ENCODE results near the gene MCUB.
"Not testable (repeated sequence)": the region's sequence is repeated elsewhere in the genome, so short reads cannot be mapped to it uniquely, and the experiment has no call there.

MCUB gene

DNA sequence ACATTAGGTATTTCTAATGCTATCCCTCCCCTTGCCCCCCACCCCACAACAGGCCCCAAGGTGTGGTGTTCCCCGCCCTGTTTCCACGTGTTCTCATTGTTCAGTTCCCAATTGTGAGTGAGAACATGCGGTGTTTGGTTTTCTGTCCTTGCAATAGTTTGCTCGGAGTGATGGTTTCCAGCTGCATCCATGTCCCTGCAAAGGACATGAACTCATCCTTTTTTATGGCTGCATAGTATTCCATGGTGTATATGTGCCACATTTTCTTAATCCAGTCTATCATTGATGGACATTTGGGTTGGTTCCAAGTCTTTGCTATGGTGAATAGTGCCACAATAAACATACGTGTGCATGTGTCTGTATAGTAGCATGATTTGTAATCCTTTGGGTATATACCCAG is 20.0 kb downstream of the MCUB start:
- DNase-seq, result not testable (repeated sequence)

DNA sequence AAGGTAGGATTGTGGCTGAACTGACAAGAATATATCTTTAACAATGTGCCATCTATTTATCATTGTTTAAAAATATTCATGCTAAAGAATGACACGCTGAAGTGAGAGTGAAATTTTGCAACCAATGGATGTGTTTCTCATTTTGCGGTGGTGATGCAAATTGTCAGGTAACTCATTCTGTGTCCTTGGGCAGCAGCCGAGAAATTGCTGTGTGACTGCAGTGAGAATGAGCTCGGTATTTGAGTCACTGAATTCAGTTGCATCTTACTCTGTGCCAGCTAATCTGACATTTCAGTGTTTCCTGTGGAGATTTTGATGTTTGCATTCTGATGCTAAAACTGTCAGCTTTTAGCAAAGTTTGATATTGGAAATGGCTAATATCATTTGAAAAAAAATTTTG is 28.1 kb downstream of the MCUB start:
- no peak for DNase-seq

DNA sequence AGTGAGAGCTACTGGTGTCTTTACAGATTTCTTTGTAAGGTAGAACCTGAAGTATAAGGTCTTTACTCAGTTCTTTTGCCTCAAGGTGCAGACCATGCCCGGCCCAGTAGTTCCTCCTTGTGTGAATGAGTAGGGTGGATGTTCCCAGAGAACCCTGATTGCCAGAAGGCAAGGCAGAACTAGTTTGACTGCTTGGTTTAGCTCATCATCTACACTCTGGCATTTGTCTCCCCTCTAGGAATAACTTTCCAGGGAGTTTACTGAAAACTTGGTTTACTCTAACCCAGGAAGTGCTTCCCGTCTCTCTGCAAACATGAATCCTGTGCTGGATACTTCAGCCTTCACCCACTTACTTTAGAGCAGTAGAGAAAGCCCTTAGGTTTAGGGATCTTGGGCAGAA is 29.1 kb downstream of the MCUB start:
- no peak for DNase-seq

DNA sequence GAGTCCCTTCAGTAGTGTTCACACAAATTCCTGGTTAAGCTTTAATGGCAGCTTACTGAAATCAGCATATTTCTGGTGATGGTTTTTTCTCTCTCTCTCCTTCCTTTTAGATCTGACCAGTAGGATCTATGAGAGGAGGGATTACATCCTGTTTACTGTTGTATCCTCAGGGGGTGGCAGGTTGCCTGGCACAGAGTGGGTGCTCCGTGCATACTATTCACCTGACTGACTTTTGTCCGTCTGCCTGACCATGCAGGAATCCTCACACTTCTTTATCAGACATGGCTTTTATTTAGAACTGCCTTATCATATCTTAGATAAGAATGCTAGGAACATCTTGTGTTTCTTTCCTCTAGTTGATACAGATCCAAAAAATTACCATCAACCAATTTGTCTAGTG is 29.6 kb downstream of the MCUB start:
- no peak for DNase-seq

DNA sequence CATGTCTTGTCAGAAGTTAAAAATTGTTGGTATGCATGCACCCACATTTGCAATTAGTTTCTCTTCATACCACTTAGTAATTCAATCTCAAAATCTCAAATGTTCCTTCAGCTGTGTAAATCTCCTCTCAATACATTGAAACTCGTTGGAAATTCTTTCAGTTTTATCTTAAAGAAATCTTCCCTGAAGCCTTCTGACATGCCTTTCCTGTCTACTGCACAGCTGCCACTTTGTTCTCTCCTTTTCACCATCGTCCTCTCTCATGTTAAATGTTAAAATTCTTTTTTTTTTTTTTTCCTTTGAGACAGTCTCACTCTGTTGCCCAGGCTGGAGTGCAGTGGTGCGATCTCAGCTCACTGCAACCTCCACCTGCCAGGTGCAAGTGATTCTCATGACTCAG is 30.9 kb downstream of the MCUB start:
- DNase-seq, result no peak

DNA sequence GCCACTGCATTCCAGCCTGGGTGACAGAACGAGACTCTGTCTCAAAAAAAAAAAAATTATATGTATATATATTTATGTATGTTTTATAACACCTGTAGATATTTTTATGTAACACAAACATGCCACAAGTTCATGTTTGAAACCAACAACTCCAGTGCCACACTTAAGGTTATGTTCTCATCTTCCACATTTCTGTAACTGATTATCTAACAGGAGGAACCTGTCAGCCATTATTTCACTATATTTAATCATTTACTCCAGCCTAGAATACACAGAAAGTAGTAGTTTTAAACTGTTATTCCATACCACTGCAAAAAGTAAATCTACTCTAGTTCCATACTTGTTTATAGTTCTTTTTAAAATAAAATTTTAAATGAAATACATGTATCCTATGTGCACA is 32.3 kb downstream of the MCUB start:
- DNase-seq, result no peak

DNA sequence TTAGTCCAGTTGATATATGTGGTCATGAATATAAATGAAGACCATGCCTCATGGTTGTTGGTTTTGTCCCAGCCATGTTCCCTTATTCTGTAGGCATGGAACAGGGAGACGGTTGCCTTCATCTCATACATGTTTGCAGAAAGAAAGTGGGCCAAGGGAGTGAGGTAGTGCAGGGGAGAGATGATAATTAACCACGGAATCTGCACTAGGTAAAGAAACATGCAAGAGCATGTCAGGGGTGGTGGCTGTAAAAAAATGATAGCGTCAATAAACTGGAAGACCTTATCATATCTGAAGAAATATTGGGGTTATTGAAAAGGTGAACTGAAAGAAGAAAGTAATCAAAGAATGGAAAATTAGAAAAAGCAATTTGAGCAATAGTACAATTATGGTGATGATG is 35.1 kb downstream of the MCUB start:
- DNase-seq, result not testable (repeated sequence)

DNA sequence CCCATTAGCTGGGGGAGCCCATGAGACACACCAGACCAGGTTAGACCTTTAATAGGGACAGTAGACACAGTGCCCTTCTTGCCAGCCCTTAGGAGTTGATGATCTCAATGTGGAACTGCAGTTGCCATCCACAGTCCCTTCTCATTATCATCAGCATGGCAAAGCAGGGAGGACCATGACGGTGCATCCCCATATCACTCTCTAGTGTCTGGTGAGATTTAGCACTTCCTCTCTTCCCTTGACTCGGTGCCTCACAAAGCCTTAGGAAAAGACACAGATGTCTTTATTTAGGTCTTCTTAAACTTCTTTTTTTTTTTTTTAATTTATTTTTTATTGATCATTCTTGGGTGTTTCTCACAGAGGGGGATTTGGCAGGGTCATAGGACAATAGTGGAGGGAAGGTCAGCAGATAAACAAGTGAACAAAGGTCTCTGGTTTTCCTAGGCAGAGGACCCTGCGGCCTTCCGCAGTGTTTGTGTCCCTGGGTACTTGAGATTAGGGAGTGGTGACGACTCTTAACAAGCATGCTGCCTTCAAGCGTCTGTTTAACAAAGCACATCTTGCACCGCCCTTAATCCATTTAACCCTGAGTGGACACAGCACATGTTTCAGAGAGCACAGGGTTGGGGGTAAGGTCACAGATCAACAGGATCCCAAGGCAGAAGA is 36.5 kb downstream of the MCUB start:
- not testable (repeated sequence) for DNase-seq

DNA sequence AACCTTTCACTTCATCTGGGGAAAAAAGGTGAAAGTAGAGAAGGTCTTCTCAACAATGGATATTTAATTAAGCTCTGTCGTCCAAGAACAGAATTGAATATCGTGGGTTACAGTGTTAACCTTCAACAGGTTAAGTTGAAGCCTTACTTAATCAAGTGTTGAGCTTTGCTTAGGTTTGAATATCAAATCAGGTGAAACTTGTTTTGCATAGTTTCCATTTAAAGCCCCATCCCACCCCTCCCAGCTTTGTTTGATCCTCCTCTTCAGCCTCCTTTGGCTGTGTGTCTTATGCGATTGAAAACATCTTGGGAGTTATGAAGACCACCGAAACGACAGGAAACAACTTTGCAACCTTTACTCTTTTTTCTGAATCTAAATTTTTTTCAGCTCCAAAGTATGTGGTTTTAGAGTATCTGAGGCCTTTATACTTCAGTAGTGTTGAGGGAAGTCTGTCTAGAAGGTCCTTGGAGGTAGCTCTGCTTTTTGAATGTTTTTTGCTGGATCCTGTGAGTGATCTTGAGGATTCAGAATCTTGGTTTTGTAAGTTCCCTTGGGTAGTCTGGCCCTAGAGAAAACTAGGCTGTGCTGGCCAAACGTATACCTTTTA is 39.1 kb downstream of the MCUB start:
- DNase-seq, result no peak

DNA sequence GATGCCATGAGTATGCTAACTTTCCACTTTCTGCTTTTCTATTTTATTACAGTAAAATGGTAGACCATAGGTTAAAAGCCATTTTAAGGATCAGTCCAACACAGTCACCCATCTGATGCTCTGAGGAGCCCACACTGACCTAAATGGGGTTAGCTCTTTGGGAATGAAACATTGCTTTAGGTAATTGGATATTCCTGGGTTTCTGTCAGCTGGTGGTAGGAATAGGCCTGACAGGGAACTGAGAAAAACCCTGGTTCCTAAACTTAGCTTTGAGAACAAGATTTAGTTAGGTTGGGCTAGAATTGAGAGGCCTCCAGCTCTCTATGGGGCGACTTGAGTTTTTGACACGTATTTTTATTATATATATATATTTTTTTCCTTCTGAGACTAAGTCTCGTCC is 40.4 kb downstream of the MCUB start:
- no peak for DNase-seq

DNA sequence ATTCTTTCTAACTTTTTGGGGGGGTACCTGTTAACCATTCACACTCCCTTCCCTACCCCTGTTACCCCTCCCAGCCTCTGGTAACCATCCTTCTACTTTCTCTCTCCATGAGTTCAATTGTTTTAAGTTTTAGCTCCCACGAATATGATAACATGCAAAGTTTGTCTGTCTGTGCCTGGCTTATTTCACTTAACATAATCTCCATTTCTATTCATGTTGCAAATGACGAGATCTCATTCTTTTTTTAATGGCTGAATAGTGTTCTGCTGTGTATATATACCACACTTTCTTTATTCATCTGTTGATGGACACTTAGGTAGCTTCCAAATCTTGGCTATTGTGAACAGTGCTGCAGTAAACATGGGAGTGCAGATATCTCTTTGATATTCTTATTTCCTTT is 41.3 kb downstream of the MCUB start:
- no peak for DNase-seq

DNA sequence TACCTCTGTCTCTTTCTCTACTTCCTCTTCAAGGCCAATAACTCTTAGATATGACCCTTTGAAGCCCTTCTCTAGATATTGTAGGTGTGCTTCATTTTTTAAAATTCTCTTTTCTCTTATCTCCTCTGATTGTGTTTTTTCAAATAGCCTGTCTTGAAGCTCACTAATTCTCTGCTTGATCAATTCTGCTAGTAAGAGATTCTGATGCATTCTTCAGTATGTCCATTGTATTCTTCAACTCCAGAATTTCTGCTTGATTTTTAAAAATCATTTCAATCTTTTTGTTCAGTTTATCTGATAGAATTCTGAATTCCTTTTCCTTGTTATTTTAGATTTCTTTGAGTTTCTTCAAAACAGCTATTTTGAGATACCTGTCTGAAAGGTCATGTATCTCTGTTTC is 47.9 kb downstream of the MCUB start:
- DNase-seq, result no peak

DNA sequence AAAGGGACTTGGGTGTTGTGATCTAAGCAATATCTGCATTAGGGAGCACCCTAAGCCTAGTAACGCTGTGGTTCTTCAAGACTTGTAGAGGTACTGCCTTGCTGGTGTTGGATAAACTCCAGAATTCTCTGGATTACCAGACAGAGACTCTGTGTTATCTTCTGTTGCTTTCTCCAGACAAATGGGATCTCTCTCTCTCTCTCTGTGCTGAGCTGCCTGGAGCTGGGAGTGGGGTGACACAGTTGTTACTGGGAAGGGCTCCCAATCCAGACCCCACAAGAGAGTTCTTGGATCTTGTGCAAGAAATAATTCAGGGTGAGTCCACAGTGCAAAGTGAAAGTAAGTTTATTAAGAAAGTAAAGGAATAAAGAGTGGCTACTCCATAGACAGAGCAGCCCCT is 48.8 kb downstream of the MCUB start:
- DNase-seq, result no peak

DNA sequence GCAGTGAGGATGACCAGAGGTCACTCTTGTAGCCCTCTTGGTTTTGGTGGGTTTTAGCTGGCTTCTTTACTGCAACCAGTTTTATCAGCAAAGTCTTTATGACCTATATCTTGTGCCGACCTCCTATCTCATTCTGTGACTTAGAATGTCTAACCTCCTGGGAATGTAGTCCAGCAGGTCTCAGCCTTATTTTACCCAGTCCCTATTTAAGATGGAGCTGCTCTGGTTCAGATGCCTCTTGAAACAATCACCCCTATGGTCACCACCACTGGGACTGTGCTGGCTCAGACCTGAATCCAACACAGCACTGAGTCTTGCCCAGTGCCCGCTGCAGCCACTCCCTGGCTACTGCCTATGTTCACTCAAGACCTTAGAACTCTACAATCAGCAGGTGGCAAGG is 49.4 kb downstream of the MCUB start:
- no peak for DNase-seq

DNA sequence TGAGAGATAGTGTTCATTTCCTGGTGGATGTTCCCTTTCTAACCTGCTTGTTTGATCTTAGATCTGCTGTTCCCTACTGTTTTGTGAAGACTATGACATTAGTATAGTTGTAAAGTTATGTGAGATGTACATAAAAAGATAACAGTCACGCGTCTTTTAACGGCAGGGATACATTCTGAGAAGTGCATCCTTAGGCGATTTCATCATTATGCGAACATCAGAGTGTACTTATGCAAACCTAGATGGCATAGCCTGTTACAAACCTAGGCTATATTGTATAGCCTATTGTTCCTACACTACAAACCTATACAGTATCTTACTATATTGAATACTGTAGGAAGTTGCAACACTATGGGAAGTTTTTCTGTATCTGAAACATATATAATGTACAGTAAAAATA is 50.4 kb downstream of the MCUB start:
- DNase-seq, result no peak

DNA sequence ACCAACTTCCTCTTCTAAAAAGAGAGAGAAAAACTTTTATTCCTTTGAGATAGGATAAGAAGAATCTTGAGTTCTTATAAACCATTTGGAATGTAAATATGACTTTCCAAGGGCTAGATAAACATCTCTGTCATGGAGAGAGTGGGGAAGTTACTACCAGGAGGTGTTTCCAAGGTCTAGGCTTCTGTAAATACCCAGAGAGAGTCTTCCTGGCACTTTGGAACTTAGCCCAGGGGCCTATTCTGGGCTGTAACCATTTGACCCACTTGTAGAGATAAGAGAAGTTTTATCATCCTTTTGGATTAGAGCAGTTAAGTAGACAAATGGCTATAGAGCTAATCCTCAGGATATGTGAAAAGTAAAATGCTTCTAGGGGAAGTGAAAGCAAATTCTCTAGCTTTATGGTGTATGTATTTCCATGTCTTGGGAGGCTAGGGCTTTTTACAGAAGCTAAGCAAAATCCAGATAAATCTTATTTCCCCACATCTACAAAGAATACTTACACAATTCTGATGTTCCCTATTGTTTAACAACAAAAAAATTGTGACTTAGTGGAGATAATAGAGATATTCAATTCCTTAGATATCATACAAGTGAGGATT is 51.1 kb downstream of the MCUB start:
- no peak for DNase-seq

DNA sequence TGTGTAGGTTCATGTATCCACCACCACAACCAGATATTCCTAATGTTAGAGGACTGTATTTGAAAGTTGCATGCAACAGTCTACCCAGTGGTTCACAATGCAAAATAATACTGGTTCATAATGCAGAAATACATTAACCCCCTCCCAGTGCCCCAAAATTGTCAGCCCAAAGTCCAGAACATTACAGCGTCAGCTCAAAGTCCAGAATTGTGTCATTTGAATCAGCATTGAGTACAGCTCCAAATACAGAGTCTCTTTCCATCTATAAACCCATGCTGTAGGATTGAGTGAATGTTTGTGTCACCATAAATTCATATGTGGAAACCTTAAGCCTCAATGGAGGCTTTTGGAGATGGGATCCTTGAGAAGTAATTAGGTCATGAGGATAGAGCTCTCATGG is 54.0 kb downstream of the MCUB start:
- DNase-seq, result no peak

DNA sequence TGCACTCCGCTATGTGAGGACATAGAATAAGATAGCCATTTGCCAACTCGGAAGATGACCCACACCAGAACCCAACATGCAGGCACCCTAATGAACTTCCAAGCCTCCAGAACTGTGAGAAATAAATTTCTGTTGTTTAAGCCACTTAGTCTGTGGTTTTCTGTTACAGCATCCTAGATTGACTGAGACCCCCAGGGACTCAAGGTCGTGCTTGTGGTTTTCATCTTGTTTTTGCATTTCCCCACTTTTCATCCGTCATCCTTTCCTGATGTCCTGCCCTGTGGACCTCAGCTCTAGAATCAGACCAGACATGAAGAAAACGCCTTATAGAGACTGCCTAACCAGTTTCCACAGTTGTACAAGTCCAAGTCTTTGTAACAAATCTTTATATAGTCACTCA is 54.4 kb downstream of the MCUB start:
- no peak for DNase-seq

DNA sequence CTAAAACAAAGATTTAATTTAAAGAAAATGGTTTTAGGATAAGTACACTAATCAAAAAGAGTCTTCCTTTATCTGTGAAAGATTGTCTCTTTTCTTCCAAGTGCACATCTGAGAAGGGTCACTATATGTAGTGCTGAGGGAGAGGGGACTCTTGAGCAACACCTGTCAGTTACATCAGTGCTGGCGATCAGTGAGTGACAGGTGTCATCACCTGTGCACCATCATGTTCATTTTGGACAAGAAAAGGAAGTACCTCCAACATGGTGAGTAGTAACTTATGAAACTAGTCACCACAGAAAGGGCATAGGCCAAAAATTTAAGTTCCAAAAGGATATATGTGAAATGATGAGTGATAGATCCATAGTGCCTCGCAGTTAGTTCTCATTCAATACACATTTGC is 55.7 kb downstream of the MCUB start:
- DNase-seq, result no peak

DNA sequence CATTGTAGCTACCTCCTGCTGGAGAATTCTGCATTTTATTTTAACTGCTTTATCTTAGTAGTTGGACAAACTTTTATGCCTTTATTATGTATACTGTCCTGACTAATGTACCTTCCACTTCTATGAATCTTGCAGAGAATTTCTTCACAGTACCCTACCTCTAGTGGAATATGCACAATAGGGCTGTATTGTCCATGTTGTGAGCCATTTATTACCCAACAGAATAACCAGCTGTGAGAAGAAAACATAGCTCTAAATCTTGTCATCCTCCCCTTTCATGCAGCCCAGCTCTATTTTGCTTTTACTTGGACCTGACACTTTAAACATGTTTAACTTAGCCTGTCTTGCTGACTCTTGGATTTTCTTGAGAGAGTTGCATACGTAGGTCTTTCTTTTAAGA is 56.2 kb downstream of the MCUB start:
- DNase-seq, result no peak

DNA sequence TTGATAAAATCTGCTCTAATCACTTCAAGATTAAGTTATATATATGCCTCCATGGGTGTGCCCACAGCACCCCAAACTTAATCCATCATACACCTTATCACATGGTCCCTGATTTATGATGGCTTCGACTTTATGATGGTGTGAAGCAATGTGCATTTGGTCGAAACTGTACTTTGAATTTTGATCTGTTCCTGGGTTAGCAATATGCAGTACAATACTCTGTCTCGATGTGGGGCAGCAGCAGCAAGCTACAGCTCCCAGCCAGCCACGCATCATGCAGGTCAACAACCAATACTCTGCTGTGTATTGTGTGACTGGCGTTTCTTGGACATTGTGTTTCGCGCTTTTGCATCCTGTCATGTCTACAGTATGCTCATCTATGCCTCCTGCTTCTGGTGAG is 62.6 kb downstream of the MCUB start:
- DNase-seq, result no peak

DNA sequence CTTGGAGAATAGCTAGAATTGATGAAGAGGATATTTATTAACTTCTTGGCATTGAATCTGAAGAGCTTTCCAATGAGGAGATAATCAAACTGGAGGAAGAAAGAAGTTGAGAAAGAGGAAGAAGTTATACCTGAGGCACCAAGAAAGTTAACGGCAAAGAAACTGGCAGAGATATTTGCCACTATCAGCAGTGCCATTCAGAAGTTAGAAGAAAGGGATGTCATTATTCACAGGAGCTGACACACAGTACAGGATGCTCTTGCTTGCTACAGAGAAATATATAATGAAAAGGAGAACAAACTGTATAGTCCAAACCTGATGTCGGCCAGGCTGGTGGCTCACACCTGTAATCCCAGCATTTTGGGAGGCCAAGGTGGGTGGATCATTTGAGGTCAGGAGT is 64.5 kb downstream of the MCUB start:
- no peak for DNase-seq

DNA sequence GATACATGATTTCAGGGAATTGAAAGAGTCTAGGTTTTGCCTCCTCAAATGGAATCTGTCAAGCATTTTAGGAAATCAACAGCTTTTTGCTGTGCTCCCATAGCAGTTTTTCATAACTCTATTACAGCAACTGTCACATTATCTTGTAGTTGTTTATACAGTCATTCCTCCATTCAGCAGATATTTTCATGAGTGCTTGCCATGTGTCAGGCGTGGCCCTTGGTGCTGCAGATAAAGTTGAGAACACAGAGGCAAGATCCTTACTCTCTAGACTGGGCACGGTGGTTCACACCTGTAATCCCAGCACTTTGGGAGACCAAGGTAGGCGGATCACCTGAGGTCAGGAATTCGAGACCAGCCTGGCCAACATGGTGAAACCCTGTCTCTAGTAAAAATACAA is 67.3 kb downstream of the MCUB start:
- DNase-seq, result no peak

DNA sequence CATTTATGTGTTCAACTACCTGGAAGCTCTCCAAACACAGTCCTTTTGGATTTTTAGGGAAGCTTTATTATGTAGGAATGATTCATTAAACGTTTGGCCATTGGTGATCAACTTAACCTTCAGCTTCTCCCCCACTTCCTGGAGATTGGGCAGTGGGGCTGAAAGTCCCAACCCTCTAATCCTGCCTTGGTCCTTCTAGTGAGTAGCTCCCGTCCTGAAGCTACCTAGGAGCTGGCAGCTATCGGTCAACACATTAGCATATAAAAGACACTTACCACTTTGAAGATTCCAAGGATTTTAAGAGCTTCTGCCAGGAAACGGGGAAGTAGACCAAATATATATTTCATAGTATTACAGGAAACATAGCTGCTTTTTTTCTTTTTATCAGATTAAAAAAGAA is 69.7 kb downstream of the MCUB start:
- DNase-seq, result no peak

DNA sequence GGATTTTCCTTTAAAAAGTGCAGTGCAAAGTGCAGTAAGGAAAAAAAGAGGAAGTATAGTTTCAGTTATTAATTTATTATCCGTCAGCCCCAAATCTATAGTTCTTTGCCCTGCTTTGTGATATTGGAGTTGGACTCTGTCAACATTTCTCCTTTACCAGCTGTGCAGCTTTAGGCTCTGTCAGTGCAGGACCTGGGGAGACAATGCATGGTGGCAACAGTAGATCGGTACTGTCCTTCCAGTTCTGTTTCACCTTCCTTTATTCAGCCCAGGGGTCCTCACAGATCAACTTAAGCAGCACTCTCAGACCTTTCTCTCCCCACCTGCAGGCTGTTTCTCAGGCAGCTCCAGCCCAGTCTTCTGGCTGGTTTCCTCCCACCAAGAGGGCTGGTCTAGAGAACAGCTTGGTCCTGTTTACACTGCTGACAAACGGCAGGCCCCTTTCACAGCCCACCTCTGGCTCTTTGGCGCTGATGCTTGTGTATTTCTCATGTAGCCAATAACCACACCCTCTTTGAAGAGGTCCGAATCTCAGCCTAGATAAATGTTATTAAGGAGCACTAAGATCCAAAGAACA is 71.6 kb downstream of the MCUB start:
- no peak for DNase-seq
